Kidney (tissue), 14 donors: Measurements from ENCODE around the gene HNF4A. TPM values are rescaled to one million over a fixed set of nuclear protein-coding genes. Genes with fewer than 3 reads are reported as not detected.

Experiments
- DNase-seq, 5 donors: peaks; one replicate each; pipeline ENCODE4 v3.0.0-alpha.2; 2013 to 2020
- FAIRE-seq: peaks from 2 replicates; lab custom pipeline; 2012; peaks lifted over from hg19 to GRCh38; lab: Jason Lieb, UNC
- H3K27ac ChIP-seq, 2 donors: one replicate each; pipeline ENCODE4 v1.7.0; 2013; ENCODE audit warnings: low read depth in 2 of 2, low read length in 2 of 2, inconsistent platforms in 1 of 2
- H3K27me3 ChIP-seq: one replicate; pipeline ENCODE4 v1.7.1; 2013; ENCODE audit warnings: low read length, inconsistent platforms; ENCODE audit not compliant: control insufficient read depth, insufficient read depth
- H3K36me3 ChIP-seq, 3 donors: one replicate each; pipeline versions ENCODE4 v1.7.0 to v1.7.1; 2013; ENCODE audit warnings: low read length in 3 of 3, control low read depth in 1 of 3, inconsistent platforms in 1 of 3; ENCODE audit not compliant: insufficient read depth in 3 of 3, control insufficient read depth in 2 of 3
- H3K4me1 ChIP-seq, 3 donors: one replicate each; pipeline versions ENCODE4 v1.7.0 to v1.7.1; 2013; ENCODE audit warnings: low read length in 3 of 3, inconsistent platforms in 1 of 3, low read depth in 1 of 3; ENCODE audit not compliant: control insufficient read depth in 2 of 3, insufficient read depth in 2 of 3
- H3K4me3 ChIP-seq, 3 donors: one replicate each; pipeline versions ENCODE4 v1.7.0 to v1.8.1; 2013; ENCODE audit warnings: low read length in 3 of 3, control low read depth in 1 of 3, inconsistent platforms in 1 of 3
- H3K9ac ChIP-seq, 3 donors: one replicate each; pipeline versions ENCODE4 v1.7.0 to v1.7.1; 2013; ENCODE audit warnings: low read length in 3 of 3, control low read depth in 1 of 3, inconsistent platforms in 1 of 3
- H3K9me3 ChIP-seq, 3 donors: one replicate each; pipeline versions ENCODE4 v1.7.0 to v1.7.1; 2013; ENCODE audit warnings: low read length in 3 of 3, control low read depth in 1 of 3, inconsistent platforms in 1 of 3; ENCODE audit not compliant: control insufficient read depth in 2 of 3, insufficient read depth in 1 of 3
- CTCF ChIP-seq: IDR thresholded peaks from 3 replicates; pipeline ENCODE4 v1.5.1; 2012; ENCODE audit warnings: mild to moderate bottlenecking, moderate library complexity, borderline replicate concordance; ENCODE audit not compliant: insufficient read depth; ENCODE audit errors: extremely low read depth
- intact Hi-C: fragments of 100-400 bp; cut with DNase I; formaldehyde crosslinking; loops from one replicate; pipeline ENCODE4 v1.11.1; 2022
- polyA plus RNA-seq: library from polyadenylated mRNA; stranded (reverse); fragments of 350-450 nt; fragmentation: Illumina TruSeq; extraction: RNeasy Lipid Tissue Mini Kit (QIAGEN cat#74804); gene quantifications from one replicate; pipeline ENCODE4 v1.2.3, GENCODE V29; 2014; ENCODE audit warnings: low read depth, low replicate concordance; ENCODE audit not compliant: insufficient read depth
- total RNA-seq: library from RNA; stranded (reverse); fragmentation: NEBNext Ultra II Directional; extraction: Animal tissue kit (Norgen Biotek cat#: 25700); gene quantifications from one replicate; pipeline ENCODE4 v1.2.1, GENCODE V29; 2021
- donor health status: control.
- donor health status: control.
- donor health status: control.
- donor health status: control.
- donor health status: control.
- donor health status: DM: yes; HTN: yes; CAD: no.
- donor health status: Normal renal cell carcinoma (clear cell type).

HNF4A gene
- total and polyA plus RNA-seq, 2 donors from 2014 or later, result 26.0 to 42.1 TPM

GRCh38 chr20:44335675-44336074 lies 19.8 kb upstream of the HNF4A start:
- no peak for FAIRE-seq
- H3K27me3 ChIP-seq, result no peaks in the 10 kb centered on the region

GRCh38 chr20:44336086-44336485 lies 19.4 kb upstream of the HNF4A start:
- no peak overlapping the region for H3K4me3 ChIP-seq
- no peaks in the 10 kb centered on the region for H3K4me1 ChIP-seq
- no peak overlapping the region for H3K9ac ChIP-seq
- DNase-seq (peak in 4 of 5 donors; percentile 46 to 60 (median 52)), FAIRE-seq (no peak)
- intact Hi-C loops, result no loop called here
- H3K27ac ChIP-seq, result no peak overlapping the region
- no peaks in the 10 kb centered on the region for H3K36me3 ChIP-seq
- H3K27me3 ChIP-seq, result no peaks in the 10 kb centered on the region
- no peaks in the 10 kb centered on the region for H3K9me3 ChIP-seq
- TF ChIP-seq CTCF, result no peak

More at GRCh38 chr20:44335675-44336074, 19.8 kb upstream of the HNF4A start:
- intact Hi-C loops, result no loop called here
- no peaks in the 10 kb centered on the region for H3K36me3 ChIP-seq
- TF ChIP-seq CTCF, result no peak
- no peak overlapping the region for H3K9ac ChIP-seq
- no peak overlapping the region for H3K4me3 ChIP-seq
- no peaks in the 10 kb centered on the region for H3K9me3 ChIP-seq
- no peaks in the 10 kb centered on the region for H3K4me1 ChIP-seq
- H3K27ac ChIP-seq, result no peak overlapping the region
- DNase-seq, result no peak

GRCh38 chr20:44336725-44337380 lies 18.6 kb upstream of the HNF4A start, which contains the start of gene R3HDML:
Gene R3HDML (plus strand): TSS chr20:44337043. CDS start chr20:44337158, 115 bp downstream.
- Histone ChIP-seq H3K27me3 (no peaks in the 10 kb centered on the region), H3K9me3 (no peaks in the 10 kb centered on the region), H3K27ac (no peak within 1 kb of the TSS), H3K4me1 (no peaks in the 10 kb centered on the region), H3K9ac (no peak within 1 kb of the TSS), H3K4me3 (no peak within 1 kb of the TSS), H3K36me3 (no peaks in the 10 kb centered on the region)
- no peak for FAIRE-seq
- TF ChIP-seq CTCF, result no peak
- no peak for DNase-seq
- intact Hi-C loops, result no loop called here
